Stimulated activated CD4-positive, alpha-beta T cell treated with anti-CD3 and anti-CD28 coated beads, TNF-alpha, amount 100 ng/mL, for 4 hours (primary cell): ENCODE measurements around the gene TMEM158.

Experiments
- DNase-seq, 3 experiments: peaks; one replicate each; pipeline ENCODE4 v3.0.0-alpha.2; 2020; ENCODE audit warnings: low read depth in 3 of 3

Gene TMEM158

DNA sequence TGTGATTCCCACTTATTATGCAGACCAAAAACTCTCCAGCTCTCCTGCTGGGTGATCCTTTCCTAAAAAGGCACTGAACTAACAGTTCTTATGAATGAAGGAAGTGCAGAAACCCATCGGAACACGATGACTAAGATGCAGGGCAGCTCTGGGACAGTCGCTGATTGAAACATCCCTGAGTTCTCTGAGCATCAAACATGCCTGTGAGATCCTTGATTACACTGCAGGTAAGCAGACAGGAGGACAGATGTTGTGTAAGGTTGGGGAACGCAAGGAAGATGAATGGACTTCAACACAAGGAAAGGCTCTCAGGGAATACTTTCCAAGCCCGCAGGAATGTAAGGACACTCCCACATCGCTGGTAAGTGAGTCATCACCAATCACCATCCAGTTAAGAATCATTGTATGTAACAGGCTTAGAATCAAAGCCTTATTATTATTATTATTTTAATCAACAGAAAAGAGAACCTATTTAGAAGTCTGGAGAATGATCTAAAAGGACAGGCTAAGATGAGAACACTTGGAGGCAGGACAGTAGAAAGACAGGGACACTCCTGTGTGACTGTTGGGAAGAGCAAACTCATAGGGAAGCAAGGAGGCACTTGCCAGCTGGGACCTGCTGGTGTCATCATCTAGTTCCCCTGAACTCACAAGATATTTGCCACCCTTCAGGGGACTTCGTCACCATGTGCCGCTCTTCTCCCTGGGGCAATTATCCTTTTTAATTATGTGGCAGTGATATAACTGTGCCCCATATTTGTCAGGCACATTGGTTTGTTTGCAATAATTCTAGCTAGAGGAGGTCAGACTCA is 26.0 kb downstream of the TMEM158 start:
- no peak for DNase-seq

GRCh38 chr3:45198264-45199260 is 27.5 kb downstream of the TMEM158 start:
- no peak for DNase-seq

DNA sequence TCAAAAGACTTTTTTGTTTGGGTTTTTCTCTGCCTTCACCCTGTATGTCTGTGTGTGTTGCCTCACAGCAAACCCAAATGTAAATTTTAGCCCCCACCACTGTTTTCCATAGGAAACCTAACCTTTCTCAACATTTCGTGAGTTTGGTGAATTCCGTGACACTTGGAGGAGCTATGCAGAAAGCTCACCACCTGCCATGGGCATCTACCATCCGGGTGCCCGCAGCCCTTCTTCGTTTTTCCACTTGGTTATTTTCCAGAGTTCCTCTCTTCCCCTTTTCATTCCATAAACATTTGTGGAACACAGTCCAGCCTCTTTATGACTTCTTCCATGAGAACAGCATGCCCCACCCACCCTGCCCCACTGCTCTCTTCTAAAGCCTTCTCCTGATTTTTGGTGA is 31.3 kb downstream of the TMEM158 start:
- no peak for DNase-seq

DNA sequence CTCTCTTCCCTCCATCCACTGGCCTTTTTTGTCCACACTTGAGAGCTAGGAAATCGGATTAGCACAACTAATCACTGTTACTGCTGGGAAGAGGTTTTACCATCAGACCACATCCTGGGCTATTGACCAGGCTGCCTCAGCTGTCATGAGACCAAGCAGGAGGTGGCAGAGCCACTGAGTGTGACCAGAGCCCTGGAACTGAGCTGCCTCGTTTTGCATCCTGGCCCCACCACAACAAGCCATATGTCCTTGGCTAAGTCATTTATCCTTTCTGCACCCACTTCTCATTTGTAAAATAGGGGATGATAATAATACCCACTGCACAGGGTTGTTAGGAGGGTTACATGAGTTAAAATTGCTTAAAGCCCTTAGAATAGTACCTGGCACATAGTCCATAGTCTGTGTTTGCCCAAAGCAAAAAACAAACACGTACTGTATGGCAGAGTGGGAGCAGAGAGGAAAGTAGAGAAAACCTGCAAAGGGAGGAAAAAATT is 34.1 kb downstream of the TMEM158 start:
- no peak for DNase-seq

DNA sequence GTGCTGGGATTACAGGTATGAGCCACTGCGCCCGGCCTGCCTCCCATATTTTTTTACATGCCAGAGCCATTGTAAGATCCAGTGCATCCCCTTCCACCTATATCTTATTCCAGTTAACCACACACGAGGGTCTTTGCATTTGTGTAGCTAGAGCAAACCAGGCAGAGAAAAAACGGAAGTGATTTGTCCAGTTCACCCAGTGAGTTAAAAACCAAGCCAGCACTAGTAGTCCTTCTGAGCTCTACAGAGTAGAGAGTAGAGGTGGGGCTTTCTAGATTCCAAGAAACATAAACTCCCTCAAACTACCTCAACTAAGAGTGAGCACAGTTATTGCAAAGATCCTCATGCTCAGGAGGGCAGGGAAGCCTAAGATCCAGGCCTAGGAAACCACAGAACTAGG is 34.7 kb downstream of the TMEM158 start:
- DNase-seq, result no peak

DNA sequence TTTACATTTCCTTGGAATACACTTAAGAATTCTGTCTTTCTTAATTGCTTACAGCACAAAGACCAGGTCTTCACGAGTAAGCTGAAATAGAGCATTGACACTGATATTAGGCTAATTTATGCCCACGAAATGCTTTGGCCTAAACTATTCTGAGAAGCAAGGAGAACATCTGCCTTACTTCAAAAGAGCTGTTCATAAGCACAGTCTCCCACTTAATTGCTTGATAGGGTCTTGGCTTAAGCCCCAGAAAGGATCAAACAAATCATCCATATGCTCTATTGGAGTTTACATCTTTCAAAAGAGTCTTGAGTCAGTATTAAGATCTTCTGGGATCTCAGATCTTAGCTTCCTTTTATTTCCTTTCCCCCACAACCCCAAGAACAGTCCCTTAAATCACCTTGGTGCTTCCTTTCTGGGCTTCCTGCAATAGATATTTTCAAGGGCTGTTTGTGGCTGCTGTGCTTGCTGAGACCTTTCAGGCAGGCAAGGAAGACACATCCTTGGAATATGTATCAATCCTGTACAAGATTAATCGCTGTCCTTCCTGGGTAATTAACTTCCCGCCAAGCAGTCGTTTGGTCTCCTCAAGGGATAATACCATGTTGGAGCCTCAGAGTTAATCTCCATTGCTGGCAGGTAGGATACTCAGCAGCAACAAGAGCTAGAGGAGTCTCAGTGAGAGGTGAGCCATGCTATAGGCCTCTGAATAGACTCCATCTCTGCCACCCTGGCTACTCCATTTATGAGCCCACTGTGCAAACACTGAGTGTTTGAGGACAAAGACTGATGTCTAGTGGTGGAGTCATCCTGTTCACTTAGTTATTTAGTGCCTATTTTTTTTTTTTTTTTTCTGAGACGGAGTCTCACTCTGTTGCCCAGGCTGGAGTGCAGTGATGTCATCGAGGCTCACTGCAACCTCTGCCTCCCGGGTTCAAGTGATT is 37.1 kb downstream of the TMEM158 start:
- DNase-seq, result no peak

DNA sequence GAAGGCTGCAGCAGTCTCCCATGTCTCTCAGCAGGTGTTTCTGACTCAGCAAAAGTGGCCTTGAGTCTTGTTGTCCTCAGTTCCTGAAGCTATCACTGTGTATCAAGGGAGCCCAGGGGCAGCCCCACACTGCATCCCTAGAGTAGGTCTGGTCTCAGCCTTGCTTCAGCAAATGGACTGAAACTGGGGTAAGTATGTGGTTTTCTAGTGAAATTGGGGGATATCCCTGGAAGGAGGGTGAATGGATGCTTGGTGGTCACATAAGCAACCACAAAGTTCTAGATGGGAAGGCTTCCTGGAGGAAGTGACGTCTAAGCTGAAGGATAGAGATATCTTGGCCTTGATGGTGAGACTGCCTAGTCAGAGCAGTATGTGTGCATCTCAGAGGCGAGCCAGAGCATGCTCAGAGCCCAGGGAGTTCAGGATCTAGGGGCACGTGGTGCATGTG is 38.4 kb downstream of the TMEM158 start:
- DNase-seq, result no peak

DNA sequence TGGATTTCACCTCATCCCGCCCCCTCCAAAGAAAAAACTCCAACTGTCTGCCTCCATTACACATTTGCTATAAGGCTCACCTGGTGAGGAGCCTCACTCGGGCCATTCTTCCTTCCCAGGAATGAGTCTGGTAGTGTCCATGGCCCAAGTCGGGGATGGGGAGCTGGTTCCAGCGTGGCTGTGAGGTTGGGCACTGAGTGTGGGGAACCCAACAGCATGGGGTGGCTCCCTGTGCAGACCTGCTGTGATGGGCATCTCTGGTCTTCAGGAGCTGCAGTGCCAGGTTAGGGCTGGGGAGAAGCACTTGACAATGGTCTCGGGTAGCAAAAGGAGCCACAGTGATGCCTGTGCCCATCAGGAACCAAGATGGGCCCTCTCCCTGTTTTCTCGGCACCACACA is 39.2 kb downstream of the TMEM158 start:
- DNase-seq, result no peak

- no peak for DNase-seq
These were observed 40.6 kb downstream of the TMEM158 start for GRCh38 chr3:45185461-45185860.

GRCh38 chr3:45185052-45185451 is 41.0 kb downstream of the TMEM158 start:
- no peak for DNase-seq

- DNase-seq, result no peak
These were observed 42.2 kb downstream of the TMEM158 start for GRCh38 chr3:45183872-45184262.

DNA sequence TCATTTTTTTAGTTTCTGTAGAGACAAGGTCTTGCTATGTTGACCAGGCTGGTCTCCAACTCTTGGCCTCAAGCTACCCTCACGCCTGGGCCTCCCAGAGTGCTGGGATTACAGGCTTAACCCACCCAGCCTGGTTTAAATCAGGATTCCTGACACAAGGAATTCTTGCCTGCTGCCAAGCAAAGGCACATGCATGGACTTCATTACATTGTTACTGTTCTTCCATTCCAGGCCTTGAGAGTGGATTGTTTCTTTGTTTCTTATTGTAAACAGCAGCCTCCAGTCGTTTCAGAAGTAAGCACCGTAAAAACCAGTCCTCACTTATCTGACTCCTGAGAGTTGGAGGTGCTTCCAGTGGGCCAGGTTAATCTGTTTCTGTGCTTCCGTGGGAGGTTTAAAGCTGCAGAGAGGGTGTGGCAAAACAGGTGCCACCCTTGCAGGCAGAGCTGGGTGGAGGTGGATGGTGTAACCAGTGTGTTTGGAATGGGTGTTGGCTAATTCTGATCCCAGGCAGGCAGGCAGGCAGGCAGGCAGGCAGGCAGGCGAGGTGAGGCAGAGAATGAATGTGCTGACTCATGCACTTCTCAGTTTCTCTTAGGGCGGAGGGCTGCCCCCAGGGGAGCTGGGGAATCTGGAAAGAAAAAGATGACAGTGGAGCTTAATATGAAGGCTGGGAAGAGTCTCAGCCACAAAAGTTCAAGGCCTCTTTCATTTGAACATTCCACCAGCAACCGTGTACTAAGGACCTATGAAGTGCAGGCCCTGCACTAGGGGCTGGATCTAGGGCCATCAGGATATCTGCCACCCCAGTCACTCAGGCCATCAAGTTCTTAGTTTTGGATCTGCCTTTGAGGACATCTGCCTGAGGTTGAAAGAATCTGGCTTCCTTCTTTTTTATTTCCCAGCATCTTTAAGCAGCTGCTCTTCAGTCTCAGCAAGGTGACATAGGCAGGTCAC is 42.9 kb downstream of the TMEM158 start:
- no peak for DNase-seq

- DNase-seq, result no peak
These were observed 44.6 kb downstream of the TMEM158 start for GRCh38 chr3:45181496-45181895.

GRCh38 chr3:45180899-45181298 is 45.2 kb downstream of the TMEM158 start:
- DNase-seq, result no peak

GRCh38 chr3:45180051-45180450 is 46.0 kb downstream of the TMEM158 start:
- DNase-seq, result no peak

DNA sequence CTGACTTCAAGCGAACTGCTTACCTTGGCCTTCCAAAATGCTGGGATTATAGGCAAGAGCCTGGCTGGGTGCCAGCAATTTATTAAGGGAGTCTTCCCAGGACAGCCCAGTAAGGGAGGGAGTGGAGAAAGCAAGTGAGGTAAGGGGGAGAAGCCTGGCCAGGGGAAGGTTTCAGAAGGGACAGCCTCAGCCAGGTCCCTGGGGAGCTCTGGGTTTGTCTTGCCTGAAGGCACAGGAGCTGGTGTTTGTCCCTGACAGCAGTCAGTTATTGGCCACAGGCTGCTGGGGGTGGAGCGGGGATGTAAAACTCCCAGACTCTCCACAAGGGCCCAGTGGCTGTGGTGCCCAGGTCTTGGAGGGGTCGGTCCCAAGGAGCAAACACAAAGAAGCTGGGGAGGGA is 46.9 kb downstream of the TMEM158 start:
- no peak for DNase-seq

DNA sequence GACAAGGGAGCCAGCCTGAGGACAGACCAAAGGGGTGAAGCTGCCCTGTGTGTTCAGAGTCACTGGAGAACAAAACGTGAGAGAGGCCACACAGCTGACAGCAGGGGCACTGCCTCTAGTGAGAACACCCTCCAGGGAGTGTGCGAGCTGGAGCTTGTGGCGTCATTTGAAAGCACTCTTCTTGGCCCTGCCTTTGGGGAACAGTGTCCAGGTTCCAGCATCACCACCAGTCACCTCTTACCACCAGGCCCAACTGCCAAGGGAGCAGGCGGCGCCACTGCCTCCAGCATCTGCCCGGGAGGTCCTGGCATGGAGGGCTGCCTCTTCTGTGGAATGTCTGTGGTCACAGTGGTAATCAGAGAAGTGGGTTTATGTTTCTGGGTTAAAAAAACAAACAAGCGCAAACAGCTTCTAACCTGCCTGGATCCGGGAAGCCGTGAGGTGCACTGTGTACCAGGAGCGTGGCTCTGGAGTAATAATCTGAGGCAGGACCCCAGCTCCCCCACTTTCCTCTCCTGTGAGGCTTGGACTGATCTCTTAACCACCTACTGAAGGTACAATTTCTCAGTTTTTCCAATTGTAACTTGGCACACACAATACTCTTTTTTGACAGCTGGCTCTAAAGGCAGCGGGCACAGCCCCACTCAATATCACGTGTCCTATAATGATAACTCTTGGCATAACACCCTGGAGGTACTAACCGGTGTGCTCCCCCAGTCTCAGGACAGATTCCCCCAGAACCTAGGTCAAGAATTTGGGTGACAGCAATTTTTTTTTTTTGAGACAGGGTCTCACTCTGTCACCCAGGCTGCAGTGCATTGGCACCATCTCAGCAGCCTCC is 47.7 kb downstream of the TMEM158 start:
- DNase-seq, result no peak

- no peak for DNase-seq
These were observed 49.2 kb downstream of the TMEM158 start for GRCh38 chr3:45176912-45177311.
